NCI-H2081 (cell line): ENCODE results near the gene CALD1.

Experiments used
- DNase-seq, 2 experiments: peaks; one replicate each; lab custom pipeline; 2025; lab: John Stamatoyannopoulos, UW

CALD1 gene

GRCh38 chr7:134787064-134787463, 7.6 kb downstream of the CALD1 start:
- DNase-seq: no peak

DNA sequence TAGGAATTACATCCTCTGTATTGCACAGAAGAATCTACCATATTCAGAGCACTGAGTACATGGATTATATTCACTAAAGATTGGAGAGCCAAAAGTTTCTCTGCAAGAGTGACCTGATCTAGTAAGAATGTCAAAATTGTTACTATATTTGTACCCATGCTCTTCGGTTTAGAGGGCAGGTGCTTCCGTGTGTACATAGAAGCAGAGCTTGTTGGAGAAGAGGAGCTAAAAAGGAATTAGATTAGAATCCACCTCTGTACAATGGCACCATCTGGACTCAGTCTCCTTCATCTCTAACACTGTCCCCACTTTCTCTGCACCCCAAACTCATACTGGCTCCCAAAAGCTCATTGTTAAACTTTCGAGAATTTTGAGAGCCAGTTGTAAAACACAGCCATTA, 8.3 kb downstream of the CALD1 start:
- no peak for DNase-seq

- no peak for DNase-seq
Measured at GRCh38 chr7:134788191-134788590, 8.8 kb downstream of the CALD1 start.

DNA sequence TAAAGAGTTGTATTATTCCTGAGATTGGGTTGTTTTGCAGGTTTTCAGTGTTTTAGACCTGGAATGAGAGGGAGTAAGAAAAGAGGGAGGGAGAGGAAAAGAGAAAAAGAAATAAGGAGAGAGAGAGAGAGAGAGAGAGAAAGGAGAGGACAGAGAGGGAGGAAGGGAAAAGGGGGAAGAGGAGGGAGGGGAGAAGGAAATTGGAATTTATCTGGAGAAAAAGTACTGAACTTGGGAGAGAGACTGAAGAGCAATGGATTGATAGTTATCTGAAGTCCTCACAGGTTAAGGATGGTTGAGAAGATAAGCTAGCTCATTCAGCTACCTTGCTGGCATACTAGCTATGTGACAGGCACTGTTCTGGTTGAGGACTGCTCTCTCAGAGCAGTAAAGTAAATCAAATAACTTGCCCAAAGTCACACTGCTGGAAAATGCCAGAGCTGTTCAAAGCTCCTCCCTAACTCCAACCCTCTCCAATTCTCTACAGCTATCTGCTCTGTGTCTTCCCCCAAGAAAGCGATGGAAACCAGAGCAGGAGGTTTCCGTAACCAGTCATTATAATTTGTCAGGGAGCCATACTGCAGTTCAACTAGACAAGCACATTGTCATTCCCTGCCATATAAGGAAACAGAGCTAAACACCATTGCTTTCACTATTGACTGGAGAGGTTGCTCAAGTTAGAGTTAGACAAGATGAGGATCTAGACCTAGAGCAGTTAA, 10.7 kb downstream of the CALD1 start:
- DNase-seq: peak in 1 of 2 experiments; percentile 26

GRCh38 chr7:134792968-134793367, 13.5 kb downstream of the CALD1 start:
- DNase-seq: no peak

DNA sequence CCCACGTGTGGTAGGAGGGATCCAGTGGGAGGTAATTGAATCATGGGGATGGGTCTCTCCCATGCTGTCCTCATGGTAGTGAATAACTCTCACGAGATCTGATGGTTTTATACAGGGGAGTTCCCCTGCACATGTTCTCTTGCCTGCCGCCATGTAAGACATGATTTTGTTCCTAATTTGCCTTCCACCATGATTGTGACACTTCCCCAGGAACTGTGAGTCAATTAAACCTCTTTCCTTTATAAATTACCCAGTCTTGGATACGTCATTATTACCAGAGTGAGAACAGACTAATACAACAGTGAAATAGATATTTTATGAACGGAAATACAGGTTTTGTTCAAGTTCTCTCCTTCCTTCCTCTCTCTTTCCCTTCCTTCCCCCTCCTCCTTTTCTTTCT, 15.8 kb downstream of the CALD1 start:
- DNase-seq: no peak

GRCh38 chr7:134798155-134798554, 18.7 kb downstream of the CALD1 start:
- DNase-seq: no peak

DNA sequence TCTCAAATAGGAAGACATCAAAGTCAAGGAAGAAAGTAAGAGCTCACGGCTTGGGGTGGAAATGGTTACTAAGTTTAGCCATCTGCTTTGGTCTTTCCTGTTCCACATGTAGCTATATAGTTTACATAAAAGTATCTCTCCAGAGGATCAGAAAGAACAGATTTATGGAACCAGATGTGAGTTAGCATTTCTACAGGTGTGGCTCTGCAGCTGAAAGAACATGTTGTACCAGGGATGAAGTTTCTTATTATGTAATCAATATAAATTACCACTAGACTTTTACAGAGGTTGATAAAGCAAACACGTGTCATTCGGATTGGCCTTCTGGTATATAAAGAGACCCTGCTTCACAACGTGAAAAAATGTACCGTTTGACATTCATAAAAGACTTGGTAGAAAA, 19.9 kb downstream of the CALD1 start:
- no peak for DNase-seq

DNA sequence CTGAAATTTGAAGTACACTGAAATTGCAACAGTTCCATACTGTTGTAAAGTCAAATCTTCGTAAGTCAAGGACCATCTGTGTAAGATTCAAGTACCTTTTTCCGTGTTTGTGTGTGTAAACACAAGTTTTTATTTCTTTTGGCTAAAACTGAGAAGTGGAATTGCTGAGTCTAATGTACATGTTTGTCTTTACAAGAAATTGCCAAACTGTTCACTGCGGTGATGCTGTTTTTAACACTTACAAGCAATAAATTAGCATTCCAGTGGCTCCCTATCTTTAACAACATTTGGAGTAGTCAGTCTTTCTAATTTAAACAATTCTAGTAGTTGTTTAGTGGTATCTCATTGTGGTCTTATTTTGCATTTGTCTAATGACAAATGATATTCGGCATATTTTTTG, 23.3 kb downstream of the CALD1 start:
- no peak for DNase-seq

- DNase-seq: no peak
Measured at GRCh38 chr7:134804351-134804750, 24.9 kb downstream of the CALD1 start.

GRCh38 chr7:134804854-134805253, 25.4 kb downstream of the CALD1 start:
- DNase-seq: no peak

- no peak for DNase-seq
Measured at GRCh38 chr7:134806197-134806596, 26.8 kb downstream of the CALD1 start.

DNA sequence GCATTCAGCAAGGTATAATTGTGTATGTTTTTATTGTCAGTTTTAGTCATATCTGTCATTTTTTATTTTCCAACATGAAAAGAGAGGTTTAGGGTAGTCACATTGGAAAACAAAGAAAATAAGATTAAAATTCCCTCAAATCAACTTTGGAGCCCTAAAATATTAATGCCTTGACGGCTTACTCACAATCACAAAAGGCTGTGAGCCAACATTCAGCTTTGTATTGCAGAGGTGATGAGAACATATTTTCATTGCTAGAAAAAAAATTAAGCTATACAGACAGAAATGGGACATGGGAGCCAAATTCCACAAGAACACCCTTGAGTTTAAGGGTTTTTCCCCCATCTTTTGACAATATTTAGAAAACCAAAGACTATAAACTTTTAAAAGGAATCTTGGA, 30.2 kb downstream of the CALD1 start:
- no peak for DNase-seq

GRCh38 chr7:134811765-134812164, 32.3 kb downstream of the CALD1 start:
- no peak for DNase-seq

DNA sequence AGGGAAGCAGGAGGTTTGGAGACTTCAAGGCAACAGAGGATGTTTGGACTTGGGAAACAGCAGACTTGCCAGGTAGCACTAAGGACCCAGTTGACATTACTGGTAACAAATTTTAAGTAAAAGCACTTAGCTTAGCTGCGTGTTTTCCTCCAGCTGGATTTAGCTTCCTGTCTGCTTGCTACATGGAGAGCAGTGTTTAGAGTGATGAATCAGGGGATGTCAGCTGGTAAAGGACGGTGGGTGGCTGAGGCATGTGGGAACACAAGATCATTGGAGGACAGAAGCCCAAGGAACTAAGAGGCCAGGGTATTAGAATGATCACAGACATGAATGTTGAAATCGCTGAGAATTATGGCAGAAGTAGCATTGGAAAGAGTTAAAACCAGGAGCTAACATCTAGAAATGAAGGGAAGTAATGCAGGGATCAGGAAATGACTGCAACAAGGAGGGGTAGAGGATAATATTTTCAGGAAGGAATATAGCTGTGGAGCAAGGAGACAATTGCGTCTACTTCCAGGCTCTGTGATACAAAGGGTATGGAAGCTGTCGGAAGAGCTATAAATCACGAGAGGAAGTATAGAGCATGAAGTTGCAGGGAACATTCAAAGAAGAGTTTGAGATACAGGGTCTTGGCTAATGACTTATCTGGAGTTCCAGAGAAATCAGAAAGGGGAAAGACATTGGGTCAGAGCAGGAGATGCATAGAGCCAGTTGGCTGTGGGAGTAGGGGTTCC, 34.4 kb downstream of the CALD1 start:
- no peak for DNase-seq

DNA sequence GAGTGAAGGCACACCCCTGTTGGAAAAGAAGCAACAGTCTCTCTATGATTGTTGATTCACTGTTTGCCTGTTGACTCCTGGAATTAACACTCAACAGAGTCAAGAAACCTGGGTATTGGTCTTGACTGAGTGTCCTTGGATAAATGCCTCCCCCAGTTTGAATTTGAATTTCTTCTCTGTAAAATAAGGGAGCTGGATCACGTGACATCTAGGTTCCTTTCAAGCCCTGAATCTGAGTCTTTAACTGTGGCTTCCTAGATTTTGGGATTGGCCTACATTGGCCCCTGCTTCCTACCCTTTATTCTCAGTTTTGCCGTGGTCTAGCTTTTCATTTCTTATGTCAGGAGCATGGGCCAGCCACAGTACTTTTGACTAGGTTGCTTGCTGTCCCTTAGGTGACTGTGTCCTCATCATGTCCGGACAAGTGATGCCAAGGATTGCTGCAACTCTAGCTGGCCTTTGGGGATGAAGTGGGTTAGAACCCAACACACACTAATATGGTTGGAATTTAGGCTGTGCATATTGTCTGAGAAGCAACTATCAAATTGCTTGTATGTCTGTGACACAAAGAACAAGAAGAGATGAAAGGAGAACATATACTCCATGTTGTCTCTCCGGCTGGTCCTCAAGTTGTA, 35.4 kb downstream of the CALD1 start:
- no peak for DNase-seq

DNA sequence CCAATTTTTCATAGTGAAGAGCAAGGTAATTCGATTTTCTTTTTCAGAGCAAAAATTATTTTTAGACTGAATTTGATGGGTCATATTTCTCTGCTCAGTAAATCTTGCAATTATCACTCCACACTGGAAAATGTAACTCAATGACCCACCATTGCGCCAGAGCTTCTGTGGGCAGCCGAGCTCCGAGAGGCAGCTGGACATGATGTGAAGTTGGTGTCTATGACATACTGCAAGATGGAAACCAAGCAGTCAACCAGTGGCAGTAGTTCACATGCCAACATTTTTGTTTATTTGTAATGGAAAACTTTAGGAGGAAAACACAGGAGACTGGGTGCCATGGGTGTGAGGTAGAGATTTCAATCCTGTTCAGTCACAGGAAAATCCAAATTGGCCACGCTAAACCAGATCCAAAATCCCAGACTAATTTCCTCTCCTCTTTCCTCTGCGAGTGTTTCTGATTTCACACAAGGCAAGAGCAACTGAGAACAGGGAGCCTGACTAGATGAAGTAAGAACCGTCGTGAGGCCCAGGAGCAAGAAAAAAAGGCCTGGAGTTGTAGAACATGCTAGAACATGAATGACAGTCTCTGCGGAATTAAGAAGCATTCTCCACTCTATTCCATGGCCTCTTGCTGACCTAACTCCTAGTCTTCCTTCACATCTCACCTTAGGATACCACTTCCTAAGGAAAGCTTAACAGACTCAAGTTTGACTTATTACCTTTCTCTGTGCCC, 39.3 kb downstream of the CALD1 start:
- DNase-seq: no peak

- no peak for DNase-seq
Measured at GRCh38 chr7:134819401-134819800, 40.0 kb downstream of the CALD1 start.

DNA sequence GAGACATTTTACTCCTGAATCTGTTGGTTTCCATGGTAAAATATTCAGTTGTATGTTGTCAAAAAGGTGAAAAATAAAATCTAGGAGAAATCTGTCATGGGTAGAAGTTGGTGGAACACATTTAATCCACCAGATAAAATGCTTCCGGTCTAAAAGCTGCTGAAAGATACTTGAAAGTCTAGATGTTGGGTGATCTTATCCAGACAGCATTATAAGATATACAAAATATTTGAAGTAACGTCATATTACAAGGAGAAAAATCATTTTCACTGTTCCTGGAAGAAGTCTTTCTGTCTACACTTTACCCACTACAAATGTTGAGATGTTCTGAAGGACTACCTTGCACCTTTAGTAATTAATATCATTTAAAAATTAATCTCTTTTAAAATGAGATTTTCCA, 40.9 kb downstream of the CALD1 start:
- no peak for DNase-seq

DNA sequence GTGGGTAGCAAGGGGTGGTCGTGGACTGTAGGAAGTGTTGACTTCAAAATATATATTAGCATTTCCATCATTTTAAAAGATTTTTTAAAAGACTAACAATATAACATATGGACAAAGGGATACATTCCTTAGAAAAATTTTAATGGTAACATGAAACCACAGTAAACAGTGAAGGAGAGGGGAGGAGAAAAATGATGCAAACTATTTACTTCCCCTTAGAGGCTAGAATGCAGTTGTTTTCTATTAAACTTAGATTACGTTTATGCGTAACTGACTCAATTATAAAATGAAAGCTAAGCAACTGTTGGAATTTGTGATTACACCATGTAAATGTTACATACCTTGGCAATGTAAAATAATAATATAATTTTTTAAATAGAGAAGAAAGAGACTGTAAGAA, 41.3 kb downstream of the CALD1 start:
- no peak for DNase-seq

GRCh38 chr7:134823400-134823799, 44.0 kb downstream of the CALD1 start:
- DNase-seq: no peak

- DNase-seq: no peak
Measured at GRCh38 chr7:134825666-134826065, 46.2 kb downstream of the CALD1 start.

DNA sequence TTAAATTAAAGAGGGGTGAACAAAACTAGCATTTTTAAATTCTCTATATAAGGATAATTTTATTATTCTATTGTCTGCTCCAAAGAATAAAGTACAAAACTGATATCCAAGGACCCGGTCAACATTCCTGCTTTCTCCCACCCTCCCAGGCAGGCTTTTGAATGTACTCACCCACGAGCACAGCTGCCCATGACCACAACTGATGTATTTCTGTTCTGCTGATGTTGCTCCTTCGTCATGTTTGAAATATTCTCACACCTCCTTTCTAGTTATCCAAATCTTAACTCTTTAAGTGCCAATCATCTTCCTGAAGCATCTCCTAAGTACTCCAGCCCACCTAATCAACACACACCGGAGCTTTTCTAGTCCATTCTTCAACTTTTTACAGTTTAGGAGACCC, 46.7 kb downstream of the CALD1 start:
- no peak for DNase-seq
